Measurements from ENCODE around the gene SUMO3.

Gene SUMO3

GRCh38 chr21:44758781-44759627 is 58.9 kb downstream of the SUMO3 start:
- no peak overlapping the region for H3K27ac ChIP-seq
- ChIA-PET CTCF (no interaction called here), POLR2A (ENCODE audit: low non-redundant PET) (no interaction called here)
- DNase-seq (ENCODE audit: low spot score), result no peak
- TF ChIP-seq CTCF (conservative IDR thresholded peaks at IDR 0.05; ENCODE audit: low read depth), result no peak

GRCh38 chr21:44758141-44758561 is 59.7 kb downstream of the SUMO3 start:
- no peak for TF ChIP-seq CTCF (conservative IDR thresholded peaks at IDR 0.05; ENCODE audit: low read depth)
- H3K27ac ChIP-seq, result no peak overlapping the region
- CTCF ChIA-PET, result no interaction called here
- POLR2A ChIA-PET (ENCODE audit: low non-redundant PET), result no interaction called here
- no peak for DNase-seq (ENCODE audit: low spot score)

GRCh38 chr21:44757731-44758130 is 60.1 kb downstream of the SUMO3 start:
- POLR2A ChIA-PET (ENCODE audit: low non-redundant PET), result no interaction called here
- H3K27ac ChIP-seq, result no peak overlapping the region
- no peak for DNase-seq (ENCODE audit: low spot score)
- no peak for TF ChIP-seq CTCF (conservative IDR thresholded peaks at IDR 0.05; ENCODE audit: low read depth)
- CTCF ChIA-PET, result no interaction called here

GRCh38 chr21:44756423-44757185 is 61.3 kb downstream of the SUMO3 start:
- ChIA-PET CTCF (no interaction called here), POLR2A (ENCODE audit: low non-redundant PET) (no interaction called here)
- TF ChIP-seq CTCF (conservative IDR thresholded peaks at IDR 0.05; ENCODE audit: low read depth), result no peak
- DNase-seq (ENCODE audit: low spot score), result no peak
- no peak overlapping the region for H3K27ac ChIP-seq
